A673 (cell line): ENCODE measurements around the gene ZFPM1. TPM values are rescaled to one million over a fixed set of nuclear protein-coding genes. Genes with fewer than 3 reads are reported as not detected.

ENCODE experiments used
- BruUV-seq: library from RNA; stranded (reverse); fragments of 400-500 nt; replicated peaks from 2 replicates; lab custom pipeline; 2021; lab: Mats Ljungman, UMichigan
- CTCF ChIA-PET: fragments of 300-600 bp; sonication (Branson Sonifier 250); formaldehyde crosslinking; loops from one replicate; lab custom pipeline; 2022; ENCODE audit warnings: antibody characterized with exemption; lab: Charles Lee
- POLR2A ChIA-PET: fragments of 300-600 bp; sonication (Branson Sonifier 250); formaldehyde crosslinking; loops from one replicate; lab custom pipeline; 2022; ENCODE audit warnings: antibody characterized with exemption; ENCODE audit not compliant: low non-redundant PET; lab: Charles Lee
- DNase-seq: peaks from one replicate; pipeline ENCODE4 v3.0.0-alpha.2; 2015; ENCODE audit warnings: low spot score
- H3K27ac ChIP-seq: fragments of 200-600 bp; sonication (generic); 2 replicates; pipeline ENCODE4 v1.5.1; 2016; ENCODE audit warnings: mixed run types, low read depth, mild to moderate bottlenecking, mixed read lengths, antibody characterized with exemption, low read length; ENCODE audit not compliant: poor library complexity, severe bottlenecking
- H3K27me3 ChIP-seq: fragments of 200-600 bp; sonication (generic); replicated peaks from 2 replicates; pipeline ENCODE4 v1.6.1; 2017; ENCODE audit warnings: mixed run types, low read depth, mild to moderate bottlenecking, mixed read lengths, antibody characterized with exemption, low read length; ENCODE audit not compliant: insufficient read depth, poor library complexity
- H3K36me3 ChIP-seq: fragments of 200-600 bp; sonication (generic); 2 replicates; pipeline ENCODE4 v1.6.1; 2016; ENCODE audit warnings: mixed run types, mild to moderate bottlenecking, mixed read lengths, antibody characterized with exemption, low read length; ENCODE audit not compliant: insufficient read depth, poor library complexity, severe bottlenecking
- H3K4me1 ChIP-seq: fragments of 200-600 bp; sonication (generic); 2 replicates; pipeline ENCODE4 v1.6.1; 2017; ENCODE audit warnings: mixed run types, mild to moderate bottlenecking, mixed read lengths, antibody characterized with exemption, low read length; ENCODE audit not compliant: insufficient read depth, poor library complexity, severe bottlenecking
- H3K4me3 ChIP-seq: fragments of 200-600 bp; sonication (generic); 2 replicates; pipeline ENCODE4 v1.5.1; 2016; ENCODE audit warnings: low read depth, mixed run types, mild to moderate bottlenecking, mixed read lengths, low read length; ENCODE audit not compliant: poor library complexity, severe bottlenecking
- H3K9me3 ChIP-seq: fragments of 200-600 bp; sonication (generic); 2 replicates; pipeline ENCODE4 v1.6.1; 2016; ENCODE audit warnings: mixed run types, low read depth, mild to moderate bottlenecking, mixed read lengths, antibody characterized with exemption, low read length; ENCODE audit not compliant: poor library complexity, severe bottlenecking
- CTCF ChIP-seq: fragments of 300-800, 200-600 bp; sonication (generic); conservative IDR thresholded peaks from 2 replicates; pipeline ENCODE4 v1.5.1; 2017; ENCODE audit warnings: low read depth, mild to moderate bottlenecking, antibody characterized with exemption, low read length, moderate library complexity, mixed read lengths
- EZH2 ChIP-seq: fragments of 200-600 bp; sonication (generic); IDR thresholded peaks from 2 replicates; pipeline ENCODE4 v1.6.1; 2017; ENCODE audit warnings: borderline replicate concordance, low read depth, mild to moderate bottlenecking, mixed read lengths, antibody characterized with exemption, low read length; ENCODE audit not compliant: poor library complexity, severe bottlenecking
- intact Hi-C: fragments of 100-400 bp; cut with micrococcal nuclease; formaldehyde crosslinking; loops from one replicate; pipeline ENCODE4 v1.10.0; 2022; ENCODE audit not compliant: unreplicated experiment
- total RNA-seq: library from RNA; stranded (reverse); gene quantifications from 2 replicates; pipeline ENCODE4 v1.2.3, GENCODE V29; 2021

ZFPM1 gene
- total RNA-seq, 1 experiment from 2014 or later: 5.6 TPM

GRCh38 chr16:88550246-88550661 lies 97.2 kb downstream of the ZFPM1 start:
- Histone ChIP-seq H3K9me3 (no peaks in the 10 kb centered on the region), H3K4me3 (no peak overlapping the region), H3K4me1 (no peaks in the 10 kb centered on the region), H3K27me3 (peaks cover 48% of the 10 kb centered on the region), H3K27ac (no peak overlapping the region), H3K36me3 (no peaks in the 10 kb centered on the region)
- ChIA-PET POLR2A (no interaction called here), CTCF (interaction anchor here (0.5 kb wide), 1 partner anchor 9 kb away, joined by 3 read pairs; no protein-coding TSS in a partner anchor)
- intact Hi-C loops: no loop called here
- DNase-seq: no peak
- no TSS peak for BruUV-seq
- TF ChIP-seq EZH2: no peak
- no peak for TF ChIP-seq CTCF

- POLR2A ChIA-PET: no interaction called here
- H3K4me1 ChIP-seq: no peaks in the 10 kb centered on the region
- H3K4me3 ChIP-seq: no peak overlapping the region
- H3K36me3 ChIP-seq: no peaks in the 10 kb centered on the region
- no peak overlapping the region for H3K27ac ChIP-seq
- H3K9me3 ChIP-seq: no peaks in the 10 kb centered on the region
- no TSS peak for BruUV-seq
- TF ChIP-seq EZH2 (no peak), CTCF (no peak)
- H3K27me3 ChIP-seq: peaks cover 48% of the 10 kb centered on the region
- CTCF ChIA-PET: no interaction called here
- intact Hi-C loops: no loop called here
- DNase-seq: no peak
Observed at GRCh38 chr16:88552166-88552565, 99.1 kb downstream of the ZFPM1 start.

DNA sequence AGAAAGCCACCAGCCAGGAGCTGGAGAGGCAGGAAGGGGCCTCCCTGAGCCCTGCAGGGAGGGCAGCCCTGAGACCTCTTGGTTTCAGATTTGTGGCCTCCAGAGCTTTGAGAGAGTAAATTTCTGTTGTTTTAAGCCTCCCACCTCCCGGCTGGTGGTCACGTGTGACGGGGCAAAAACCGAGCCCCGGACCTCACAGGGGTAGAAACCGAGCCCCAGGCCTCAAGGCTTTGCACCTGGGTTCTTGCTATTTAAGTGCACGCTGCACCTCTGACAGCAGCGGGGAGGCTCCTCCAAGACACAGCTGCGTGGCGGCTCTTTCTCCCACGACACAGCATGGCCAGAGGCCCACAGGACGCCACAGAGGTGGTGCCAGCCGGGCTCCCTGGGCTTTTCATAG lies 99.7 kb downstream of the ZFPM1 start:
- Histone ChIP-seq H3K36me3 (no peaks in the 10 kb centered on the region), H3K9me3 (no peaks in the 10 kb centered on the region), H3K27me3 (peaks cover 53% of the 10 kb centered on the region), H3K4me3 (no peak overlapping the region), H3K4me1 (no peaks in the 10 kb centered on the region), H3K27ac (no peak overlapping the region)
- BruUV-seq: no TSS peak
- no peak for DNase-seq
- ChIA-PET CTCF (no interaction called here), POLR2A (no interaction called here)
- intact Hi-C loops: no loop called here
- TF ChIP-seq EZH2 (no peak), CTCF (no peak)
